Effector memory CD4-positive, alpha-beta T cell (primary cell): ENCODE measurements around the gene TRIO.

ENCODE experiments used
- DNase-seq, 3 donors: peaks; one replicate each; pipeline ENCODE4 v3.0.0-alpha.2; 2020
- H3K27ac ChIP-seq: 2 replicates; pipeline ENCODE4 v1.7.0; 2013; ENCODE audit warnings: mild to moderate bottlenecking, low read length, moderate library complexity; ENCODE audit not compliant: insufficient read depth, poor library complexity, severe bottlenecking
- H3K27me3 ChIP-seq: replicated peaks from 2 replicates; pipeline ENCODE4 v1.7.0; 2013; ENCODE audit warnings: mild to moderate bottlenecking, low read length; ENCODE audit not compliant: insufficient read depth, control insufficient read depth, poor library complexity, severe bottlenecking
- H3K36me3 ChIP-seq: 2 replicates; pipeline ENCODE4 v1.7.0; 2013; ENCODE audit warnings: mild to moderate bottlenecking, low read length, moderate library complexity; ENCODE audit not compliant: control insufficient read depth, insufficient read depth
- H3K4me1 ChIP-seq: 2 replicates; pipeline ENCODE4 v1.7.0; 2013; ENCODE audit warnings: low read length, mild to moderate bottlenecking; ENCODE audit not compliant: control insufficient read depth, insufficient read depth, poor library complexity, severe bottlenecking
- H3K4me3 ChIP-seq: 2 replicates; pipeline ENCODE4 v1.7.0; 2013; ENCODE audit warnings: low read length, low read depth, mild to moderate bottlenecking; ENCODE audit not compliant: insufficient read depth, poor library complexity, severe bottlenecking
- H3K9me3 ChIP-seq: 2 replicates; pipeline ENCODE4 v1.7.0; 2013; ENCODE audit warnings: mild to moderate bottlenecking, low read length, moderate library complexity; ENCODE audit not compliant: control insufficient read depth

The TRIO gene

GRCh38 chr5:14219800-14220512, 76.8 kb downstream of the TRIO start:
- Histone ChIP-seq H3K27me3 (no peaks in the 10 kb centered on the region), H3K9me3 (no peaks in the 10 kb centered on the region), H3K36me3 (no peaks in the 10 kb centered on the region), H3K4me1 (no peaks in the 10 kb centered on the region), H3K27ac (no peak overlapping the region), H3K4me3 (no peak overlapping the region)
- DNase-seq: no peak

GRCh38 chr5:14220642-14221041, 77.5 kb downstream of the TRIO start:
- Histone ChIP-seq H3K4me3 (no peak overlapping the region), H3K27ac (no peak overlapping the region), H3K9me3 (no peaks in the 10 kb centered on the region), H3K4me1 (no peaks in the 10 kb centered on the region), H3K36me3 (no peaks in the 10 kb centered on the region), H3K27me3 (no peaks in the 10 kb centered on the region)
- no peak for DNase-seq

GRCh38 chr5:14221732-14222131, 78.6 kb downstream of the TRIO start:
- no peak overlapping the region for H3K27ac ChIP-seq
- H3K4me1 ChIP-seq: no peaks in the 10 kb centered on the region
- no peak overlapping the region for H3K4me3 ChIP-seq
- no peaks in the 10 kb centered on the region for H3K27me3 ChIP-seq
- no peak for DNase-seq
- no peaks in the 10 kb centered on the region for H3K9me3 ChIP-seq
- H3K36me3 ChIP-seq: no peaks in the 10 kb centered on the region

- no peaks in the 10 kb centered on the region for H3K27me3 ChIP-seq
- no peak overlapping the region for H3K4me3 ChIP-seq
- no peak overlapping the region for H3K27ac ChIP-seq
- DNase-seq: no peak
- no peaks in the 10 kb centered on the region for H3K36me3 ChIP-seq
- H3K4me1 ChIP-seq: no peaks in the 10 kb centered on the region
- H3K9me3 ChIP-seq: no peaks in the 10 kb centered on the region
Measured at GRCh38 chr5:14222206-14222605, 79.1 kb downstream of the TRIO start.

GRCh38 chr5:14223372-14223771, 80.2 kb downstream of the TRIO start:
- Histone ChIP-seq H3K4me3 (no peak overlapping the region), H3K27ac (no peak overlapping the region), H3K36me3 (no peaks in the 10 kb centered on the region), H3K9me3 (no peaks in the 10 kb centered on the region), H3K4me1 (no peaks in the 10 kb centered on the region), H3K27me3 (no peaks in the 10 kb centered on the region)
- no peak for DNase-seq

- H3K27ac ChIP-seq: no peak overlapping the region
- no peaks in the 10 kb centered on the region for H3K36me3 ChIP-seq
- DNase-seq: no peak
- H3K27me3 ChIP-seq: no peaks in the 10 kb centered on the region
- no peaks in the 10 kb centered on the region for H3K9me3 ChIP-seq
- H3K4me3 ChIP-seq: no peak overlapping the region
- no peaks in the 10 kb centered on the region for H3K4me1 ChIP-seq
Measured at GRCh38 chr5:14225173-14225834, 82.2 kb downstream of the TRIO start.

- no peak overlapping the region for H3K4me3 ChIP-seq
- no peak for DNase-seq
- H3K27ac ChIP-seq: no peak overlapping the region
- no peaks in the 10 kb centered on the region for H3K9me3 ChIP-seq
- H3K27me3 ChIP-seq: no peaks in the 10 kb centered on the region
- H3K4me1 ChIP-seq: no peaks in the 10 kb centered on the region
- H3K36me3 ChIP-seq: no peaks in the 10 kb centered on the region
Measured at GRCh38 chr5:14226149-14226548, 83.0 kb downstream of the TRIO start.

GRCh38 chr5:14226554-14226953, 83.4 kb downstream of the TRIO start:
- no peak for DNase-seq
- H3K36me3 ChIP-seq: no peaks in the 10 kb centered on the region
- H3K27ac ChIP-seq: no peak overlapping the region
- no peaks in the 10 kb centered on the region for H3K9me3 ChIP-seq
- no peaks in the 10 kb centered on the region for H3K4me1 ChIP-seq
- no peaks in the 10 kb centered on the region for H3K27me3 ChIP-seq
- H3K4me3 ChIP-seq: no peak overlapping the region

GRCh38 chr5:14226992-14227391, 83.8 kb downstream of the TRIO start:
- Histone ChIP-seq H3K4me1 (no peaks in the 10 kb centered on the region), H3K27ac (no peak overlapping the region), H3K4me3 (no peak overlapping the region), H3K9me3 (no peaks in the 10 kb centered on the region), H3K27me3 (no peaks in the 10 kb centered on the region), H3K36me3 (no peaks in the 10 kb centered on the region)
- no peak for DNase-seq

- no peak for DNase-seq
- Histone ChIP-seq H3K27me3 (no peaks in the 10 kb centered on the region), H3K4me1 (no peaks in the 10 kb centered on the region), H3K4me3 (no peak overlapping the region), H3K9me3 (no peaks in the 10 kb centered on the region), H3K36me3 (no peaks in the 10 kb centered on the region), H3K27ac (no peak overlapping the region)
Measured at GRCh38 chr5:14227513-14227912, 84.4 kb downstream of the TRIO start.
